ENCODE measurements around the gene CRAT. TPM values are rescaled to one million over a fixed set of nuclear protein-coding genes. Genes with fewer than 3 reads are reported as not detected.

The CRAT gene
- total RNA-seq (2012; rRNA removed) (18.8 and 19.7 TPM in 2 replicates), polyA plus RNA-seq (2012; rRNA removed) (41.6 and 44.2 TPM in 2 replicates), Bru-seq, nascent RNA (percentile 50 among the genes with signal in this experiment), BruChase-seq, experiment 1, labeled RNA remaining after a 6-hour chase (percentile 63 among the genes with signal in this experiment), BruChase-seq, experiment 2, labeled RNA remaining after a 2-hour chase (percentile 55 among the genes with signal in this experiment)
- 27.4 and 55.2 TPM in 2 replicates for polyA plus RNA-seq (2012; cell fraction: cytosol; rRNA removed)
- 55.4 and 116 TPM in 2 replicates for polyA plus RNA-seq (2012; cell fraction: nucleus; rRNA removed; ENCODE audit: low replicate concordance)
- long read RNA-seq, transcript CRAT-201 (14 exons, 2,763 nt), result major isoform, 26 of 78 reads
- long read RNA-seq, transcript CRAT-207 (15 exons, 2,253 nt), result minor isoform, 15 of 78 reads
- long read RNA-seq, partial matches to known transcripts, result 24 of 78 reads
- long read RNA-seq, other reads (novel, unspliced or antisense), result 10 of 78 reads

DNA sequence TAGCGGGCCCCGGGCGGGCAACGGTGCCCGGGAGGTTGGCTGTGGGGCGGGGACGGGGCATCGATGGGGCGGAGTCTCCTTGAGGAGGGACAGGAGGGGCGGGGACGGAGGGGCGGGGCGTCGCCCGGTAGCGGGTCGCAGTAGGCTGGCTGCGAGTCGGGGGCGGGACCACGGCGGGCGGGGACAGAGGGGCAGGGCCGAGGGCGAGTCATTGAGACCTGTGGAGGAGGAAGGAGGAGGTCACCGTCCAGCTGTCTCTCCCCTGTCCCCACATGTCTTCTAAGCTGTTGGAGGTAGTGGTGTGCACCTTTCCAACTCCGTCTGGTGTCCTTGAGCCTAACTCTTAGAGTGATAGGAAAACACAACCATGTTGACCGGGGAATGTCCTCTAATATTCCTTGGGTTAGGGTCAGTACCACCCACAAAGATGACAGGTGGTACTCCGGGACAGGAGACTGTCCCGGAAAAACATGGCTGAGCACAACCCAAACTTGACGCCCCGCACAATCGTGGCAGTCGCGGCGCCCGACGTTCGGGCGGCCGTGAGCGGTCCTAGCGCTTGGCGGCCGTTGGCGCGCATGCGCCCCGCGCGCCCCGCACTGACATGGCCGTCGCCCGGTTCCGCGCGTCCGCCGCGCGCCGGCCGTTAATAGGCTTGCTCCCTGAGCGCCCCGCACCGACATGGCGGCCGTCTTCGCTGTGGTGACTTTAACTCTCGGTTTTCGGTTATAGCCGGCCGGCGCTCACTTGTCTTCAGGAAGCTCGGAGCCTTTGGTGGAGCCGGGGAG is at the start of gene CRAT, which contains the start of gene PTPA:
Gene CRAT (minus strand): TSS at position 54 of the 788 bp plus-strand sequence. CDS start 284 bp downstream, outside the sequence.
Gene PTPA (plus strand): TSS at position 676 of the 788 bp plus-strand sequence. CDS start 186 bp downstream, outside the sequence.
- Histone ChIP-seq H3K27me3 (ENCODE audit: control insufficient read depth, insufficient read depth, low read length) (no peaks in the 10 kb centered on the region), H3K36me3 (ENCODE audit: control insufficient read depth, insufficient read depth, low read length) (peaks cover 15% of the 10 kb centered on the region), H4K91ac (ENCODE audit: insufficient read depth, low read depth, low read length) (peak within 1 kb of the TSS; percentile 99), H3K4me1 (ENCODE audit: control insufficient read depth, insufficient read depth, low read length) (peaks cover 7% of the 10 kb centered on the region), H2AK9ac (replicated peaks; ENCODE audit: low read depth, low read length, poor library complexity) (peak within 1 kb of the TSS; percentile 99), H4K8ac (ENCODE audit: low read depth in 2 of 2, low read length in 2 of 2) (peak within 1 kb of the TSS; percentile 79 to 97), H3K9me1 (ENCODE audit: insufficient read depth, low read length) (0 out of 2 replicates have a peak, but pooled peaks cover 3% of the 10 kb centered on the region), H3K27ac (ENCODE audit: insufficient read depth, low read length) (peak within 1 kb of the TSS; percentile 95), H3K14ac (replicated peaks; ENCODE audit: low read depth, low read length) (peak within 1 kb of the TSS; percentile 100), H2AFZ (replicated peaks; ENCODE audit: low read length, poor library complexity) (peak within 1 kb of the TSS; percentile 96), H4K20me1 (ENCODE audit: insufficient read depth, low read length) (peaks cover 4% of the 10 kb centered on the region), H3K9ac (ENCODE audit: low read depth, low read length) (peak within 1 kb of the TSS; percentile 92), H2AK5ac (ENCODE audit: low read depth, low read length) (peak within 1 kb of the TSS; percentile 99), H3K9me3 (ENCODE audit: control insufficient read depth, insufficient read depth, low read length) (no peaks in the 10 kb centered on the region), H3K79me1 (ENCODE audit: low read depth in 1 of 2, low read length in 2 of 2) (peaks cover 29 to 70% of the 10 kb centered on the region in 2 experiments), H3K4me2 (ENCODE audit: low read depth, low read length) (peak within 1 kb of the TSS; percentile 99), H2BK120ac (ENCODE audit: low read depth, low read length) (peak within 1 kb of the TSS; percentile 86), H4K5ac (ENCODE audit: low read depth, low read length) (peak within 1 kb of the TSS; percentile 91), H2BK20ac (ENCODE audit: low read depth, low read length) (no peak within 1 kb of the TSS; the same call in 1 of the 2 replicates), H2BK15ac (ENCODE audit: low read depth, low read length) (peak within 1 kb of the TSS; percentile 67; the same call in 2 of the 3 replicates), H3K23ac (ENCODE audit: low read depth, low read length) (peak within 1 kb of the TSS; percentile 100), H2BK5ac (ENCODE audit: low read depth, low read length, poor library complexity, severe bottlenecking) (peak within 1 kb of the TSS; percentile 93), H3K18ac (ENCODE audit: low read depth, low read length) (peak within 1 kb of the TSS; percentile 89), H3K4me3 (ENCODE audit: insufficient read depth, low read depth, low read length) (peak within 1 kb of the TSS; percentile 93), H3K56ac (ENCODE audit: extremely low read depth, insufficient read depth, low read length) (peak within 1 kb of the TSS; percentile 97), H3K4ac (ENCODE audit: low read depth, low read length) (peak within 1 kb of the TSS; percentile 99)
- ATAC-seq (ENCODE audit: low read depth), result peak; percentile 87
- no TSS peak for BruUV-seq (replicated peaks)
- CTCF ChIA-PET, result no interaction called here
- dilution Hi-C loops (cut with HindIII; ENCODE audit: low sequenced_read_pairs, unreplicated experiment) (no loop called here), in situ Hi-C loops (cut with MboI; ENCODE audit: low sequenced_read_pairs) (no loop called here), intact Hi-C loops (cut with micrococcal nuclease) (no loop called here)
- peak; percentile 90 for DNase-seq
- POLR2A ChIA-PET (ENCODE audit: unreplicated experiment), result no interaction called here
- WGBS, 2 experiments (ENCODE audit: extremely low coverage in 2 of 2, insufficient read length in 1 of 2), result 0% methylated on average over 38 of the region's 77 CpGs; no CpG with 5 or more reads in 1 of the 2 experiments
- no peak for TF ChIP-seq RFX5 (IDR thresholded peaks at IDR 0.05; ENCODE audit: low read depth, low read length)
- 0 out of 2 replicates have a peak, but pooled peaks have one; percentile 11 for TF ChIP-seq MXI1 (IDR thresholded peaks at IDR 0.05; ENCODE audit: borderline replicate concordance, low read depth, low read length)
- TF ChIP-seq POLR2A (IDR thresholded peaks at IDR 0.05; ENCODE audit: low read depth, low read length), result peak; percentile 96
- TF ChIP-seq, protein P1, sequence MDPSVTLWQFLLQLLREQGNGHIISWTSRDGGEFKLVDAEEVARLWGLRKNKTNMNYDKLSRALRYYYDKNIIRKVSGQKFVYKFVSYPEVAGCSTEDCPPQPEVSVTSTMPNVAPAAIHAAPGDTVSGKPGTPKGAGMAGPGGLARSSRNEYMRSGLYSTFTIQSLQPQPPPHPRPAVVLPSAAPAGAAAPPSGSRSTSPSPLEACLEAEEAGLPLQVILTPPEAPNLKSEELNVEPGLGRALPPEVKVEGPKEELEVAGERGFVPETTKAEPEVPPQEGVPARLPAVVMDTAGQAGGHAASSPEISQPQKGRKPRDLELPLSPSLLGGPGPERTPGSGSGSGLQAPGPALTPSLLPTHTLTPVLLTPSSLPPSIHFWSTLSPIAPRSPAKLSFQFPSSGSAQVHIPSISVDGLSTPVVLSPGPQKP (IDR thresholded peaks at IDR 0.05; ENCODE audit: borderline replicate concordance, low read depth, low read length), result no peak
- TF ChIP-seq RAD21 (IDR thresholded peaks at IDR 0.05; ENCODE audit: low read length), result no peak
- TF ChIP-seq NFE2L2 (IDR thresholded peaks at IDR 0.05; ENCODE audit: low read depth, low read length), result no peak
- peak; percentile 71; the same call in 1 of the 2 replicates for TF ChIP-seq CHD1 (IDR thresholded peaks at IDR 0.05; ENCODE audit: low read depth, low read length)
- no peak for TF ChIP-seq CTCF (conservative IDR thresholded peaks at IDR 0.05; ENCODE audit: low read depth, low read length)
- peak; percentile 0; the same call in 1 of the 2 replicates for TF ChIP-seq MAZ (IDR thresholded peaks at IDR 0.05; ENCODE audit: borderline replicate concordance, low read depth, low read length)
- TF ChIP-seq BHLHE40 (IDR thresholded peaks at IDR 0.05; ENCODE audit: low read depth, low read length), result no peak
- TF ChIP-seq SMC3 (IDR thresholded peaks at IDR 0.05; ENCODE audit: low read depth, low read length), result no peak
- no peak for TF ChIP-seq FOS (IDR thresholded peaks at IDR 0.05; ENCODE audit: low read depth, low read length)
- no peak for TF ChIP-seq MAFK (IDR thresholded peaks at IDR 0.05; ENCODE audit: low read depth, low read length)

All from IMR-90 (cell line).